ENCODE measurements around the gene AGR2.

- TF ChIP-seq CTCF (IDR thresholded peaks at IDR 0.05; ENCODE audit: low read depth, low read length) (no peak), MYC (IDR thresholded peaks at IDR 0.05; ENCODE audit: low read depth, low read length) (no peak), POLR2A (IDR thresholded peaks at IDR 0.05; ENCODE audit: extremely low read depth, insufficient read length) (no peak), MAX (IDR thresholded peaks at IDR 0.05; ENCODE audit: low read depth, low read length) (no peak)
Measured at GRCh38 chr7:16813232-16813616, 8.4 kb upstream of the AGR2 start.

Data from NB4 (cell line).